ENCODE results near the gene ZCCHC2. TPM values are rescaled to one million over a fixed set of nuclear protein-coding genes. Genes with fewer than 3 reads are reported as not detected.

ZCCHC2 gene
- total and polyA plus RNA-seq, 2 donors (not counting 3 experiments of a cell fraction or from before 2014, with no cell fraction given), result 16.2 to 27.2 TPM

GRCh38 chr18:62558015-62558663 is 35.3 kb downstream of the ZCCHC2 start:
- Histone ChIP-seq H2AFZ (ENCODE audit: low read depth, low read length) (no peak overlapping the region), H3K9me1 (replicated peaks; ENCODE audit: control insufficient read depth, extremely low read depth, insufficient read depth, low read length) (no peaks in the 10 kb centered on the region), H3K4me3 (replicated peaks in 1 of 3; ENCODE audit: insufficient read depth in 1 of 3, low read depth in 1 of 3, low read length in 3 of 3) (no peak overlapping the region), H3K9me3 (replicated peaks; ENCODE audit: control insufficient read depth, insufficient read depth, low read length) (no peaks in the 10 kb centered on the region), H3K36me3 (ENCODE audit: control insufficient read depth in 2 of 2, extremely low read depth in 1 of 2, insufficient read depth in 2 of 2, low read length in 2 of 2) (peaks cover 8 to 21% of the 10 kb centered on the region in 2 experiments), H3K4me1 (ENCODE audit: control insufficient read depth, extremely low read depth, insufficient read depth, low read length) (peaks cover 22% of the 10 kb centered on the region), H3K27ac (ENCODE audit: insufficient read depth, low read depth, low read length) (no peak overlapping the region), H3K79me2 (ENCODE audit: control insufficient read depth, insufficient read depth, low read length) (no peaks in the 10 kb centered on the region), H3K9ac (replicated peaks; ENCODE audit: extremely low read depth, insufficient read depth, low read length) (no peak overlapping the region), H3K27me3 (ENCODE audit: control insufficient read depth in 2 of 2, insufficient read depth in 2 of 2, low read length in 2 of 2) (no peaks in the 10 kb centered on the region), H4K20me1 (replicated peaks; ENCODE audit: control insufficient read depth, extremely low read depth, insufficient read depth, low read length) (no peaks in the 10 kb centered on the region), H3K4me2 (ENCODE audit: insufficient read depth, low read length) (no peak overlapping the region)
- no peak for TF ChIP-seq POLR2A (IDR thresholded peaks at IDR 0.05; ENCODE audit: low read depth, low read length)
- no peak for TF ChIP-seq MAX (IDR thresholded peaks at IDR 0.05; ENCODE audit: insufficient read depth, insufficient read length)
- TF ChIP-seq MYC (IDR thresholded peaks at IDR 0.05; ENCODE audit: low read depth, low read length), result no peak
- TF ChIP-seq EZH2 (IDR thresholded peaks at IDR 0.05; ENCODE audit: borderline replicate concordance, low read depth, low read length, severe bottlenecking), result no peak
- TF ChIP-seq POLR2AphosphoS5 (IDR thresholded peaks at IDR 0.05; ENCODE audit: insufficient read depth, low read depth, low read length), result no peak
- TF ChIP-seq, protein P1, sequence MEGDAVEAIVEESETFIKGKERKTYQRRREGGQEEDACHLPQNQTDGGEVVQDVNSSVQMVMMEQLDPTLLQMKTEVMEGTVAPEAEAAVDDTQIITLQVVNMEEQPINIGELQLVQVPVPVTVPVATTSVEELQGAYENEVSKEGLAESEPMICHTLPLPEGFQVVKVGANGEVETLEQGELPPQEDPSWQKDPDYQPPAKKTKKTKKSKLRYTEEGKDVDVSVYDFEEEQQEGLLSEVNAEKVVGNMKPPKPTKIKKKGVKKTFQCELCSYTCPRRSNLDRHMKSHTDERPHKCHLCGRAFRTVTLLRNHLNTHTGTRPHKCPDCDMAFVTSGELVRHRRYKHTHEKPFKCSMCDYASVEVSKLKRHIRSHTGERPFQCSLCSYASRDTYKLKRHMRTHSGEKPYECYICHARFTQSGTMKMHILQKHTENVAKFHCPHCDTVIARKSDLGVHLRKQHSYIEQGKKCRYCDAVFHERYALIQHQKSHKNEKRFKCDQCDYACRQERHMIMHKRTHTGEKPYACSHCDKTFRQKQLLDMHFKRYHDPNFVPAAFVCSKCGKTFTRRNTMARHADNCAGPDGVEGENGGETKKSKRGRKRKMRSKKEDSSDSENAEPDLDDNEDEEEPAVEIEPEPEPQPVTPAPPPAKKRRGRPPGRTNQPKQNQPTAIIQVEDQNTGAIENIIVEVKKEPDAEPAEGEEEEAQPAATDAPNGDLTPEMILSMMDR (IDR thresholded peaks at IDR 0.05; ENCODE audit: extremely low read depth in 1 of 2, insufficient read depth in 1 of 2, low read depth in 1 of 2, low read length in 2 of 2), result no peak
- TF ChIP-seq GATA2 (IDR thresholded peaks at IDR 0.05; ENCODE audit: insufficient read depth, insufficient read length, low read depth, low read length), result no peak
- no peak for TF ChIP-seq JUN (IDR thresholded peaks at IDR 0.05; ENCODE audit: borderline replicate concordance, insufficient read depth, insufficient read length, low read depth)
- TF ChIP-seq FOS (IDR thresholded peaks at IDR 0.05; ENCODE audit: borderline replicate concordance, insufficient read depth, low read length), result no peak
- no TSS peak for BruUV-seq (replicated peaks)
- ChIA-PET POLR2A (no interaction called here), CTCF (no interaction called here)
- dilution Hi-C loops (cut with MboI; ENCODE audit: extremely low pct_ligation_motif_present, low sequenced_read_pairs) (no loop called here), intact Hi-C loops (cut with micrococcal nuclease) (no loop called here)
- no peak for FAIRE-seq
- no peak for DNase-seq (ENCODE audit: low read depth, low spot score)

Data from endothelial cell of umbilical vein (primary cell).